Coronary artery (tissue), 2 donors: Measurements from ENCODE around the gene LTBP3.

Experiments used
- DNase-seq: peaks from one replicate; pipeline ENCODE4 v3.0.0-alpha.2; 2017; ENCODE audit warnings: low spot score
- H3K27ac ChIP-seq, 2 donors: fragments of 200-600 bp; sonication (generic); one replicate each; pipeline ENCODE4 v1.5.1; 2016 to 2019
- H3K4me3 ChIP-seq: fragments of 200-600 bp; sonication (generic); 2 replicates; pipeline ENCODE4 v1.5.1; 2016; ENCODE audit warnings: mild to moderate bottlenecking, moderate library complexity
- CTCF ChIP-seq: fragments of 200-600 bp; sonication (generic); IDR thresholded peaks from one replicate; pipeline ENCODE4 v1.5.1; 2019; ENCODE audit warnings: antibody characterized with exemption

LTBP3 gene

DNA sequence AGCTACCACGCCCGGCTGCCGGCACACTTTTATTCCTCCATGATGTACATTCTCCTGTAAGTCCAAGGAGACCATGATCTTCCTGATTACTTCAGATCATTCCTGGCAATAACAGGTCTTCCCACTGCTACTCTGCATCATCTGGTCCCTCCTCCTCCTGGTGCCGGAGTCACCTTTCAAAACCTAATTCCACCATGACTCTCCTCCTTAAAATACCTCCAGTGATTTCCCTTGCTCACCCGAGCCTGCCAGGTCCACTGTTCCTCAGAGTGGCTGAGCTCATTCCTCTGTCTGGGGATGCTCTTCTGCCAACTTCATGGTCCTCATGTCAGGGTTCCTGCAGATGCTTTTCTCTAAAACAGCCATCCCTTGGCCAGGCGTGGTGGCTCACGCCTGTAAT is 3.9 kb upstream of the LTBP3 start:
- Histone ChIP-seq H3K4me3 (no peak overlapping the region), H3K27ac (no peak overlapping the region)
- TF ChIP-seq CTCF: no peak
- DNase-seq: no peak

DNA sequence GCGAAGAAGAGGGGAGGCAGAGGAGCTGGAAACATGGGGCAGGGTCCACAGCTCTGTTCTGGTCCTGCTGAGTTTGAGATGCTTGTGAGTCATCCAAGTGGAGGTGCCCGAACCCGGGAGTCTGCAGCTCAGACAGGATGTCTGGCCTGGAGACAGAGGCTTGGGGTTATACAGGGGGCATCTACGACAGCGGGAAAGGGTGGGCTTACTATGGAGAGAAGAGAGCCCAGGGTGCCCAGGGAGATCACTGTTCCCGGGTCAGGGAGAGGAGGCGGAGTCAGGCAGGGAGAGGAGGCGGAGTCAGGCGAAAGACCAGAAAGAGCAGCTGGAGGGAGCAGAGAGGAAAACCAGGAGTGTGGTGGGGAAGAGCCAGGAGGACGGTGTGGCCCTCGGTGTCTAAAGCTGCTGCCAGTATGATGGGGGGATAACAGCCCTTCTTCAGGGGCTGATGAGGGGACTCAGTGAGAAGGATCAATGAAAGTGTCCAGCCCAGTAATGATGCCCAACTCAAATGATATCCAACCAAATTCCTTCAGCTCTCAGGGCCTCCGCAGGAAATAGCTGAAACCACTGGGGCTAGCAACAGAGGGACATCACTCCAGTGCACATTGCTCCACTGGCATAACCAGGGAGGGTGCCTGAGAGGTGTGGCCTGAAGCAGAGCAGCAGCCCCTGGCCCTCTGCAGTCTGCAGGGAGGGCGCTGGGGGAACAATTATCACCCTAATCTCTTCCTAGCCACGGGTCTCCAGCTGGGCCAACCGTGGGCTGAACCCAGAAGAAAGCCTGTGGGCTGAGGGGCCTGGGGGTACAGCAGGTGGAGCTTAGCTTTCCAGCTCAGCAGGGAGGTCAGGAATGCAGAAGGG is 2.6 kb upstream of the LTBP3 start:
- no peak for DNase-seq
- Histone ChIP-seq H3K27ac (peak overlapping the region; percentile 97 to 99), H3K4me3 (peak overlapping the region; percentile 5)
- no peak for TF ChIP-seq CTCF

GRCh38 chr11:65559951-65560537 is 1.9 kb upstream of the LTBP3 start:
- TF ChIP-seq CTCF: no peak
- H3K27ac ChIP-seq: peak overlapping the region; percentile 97 to 99
- H3K4me3 ChIP-seq: peak overlapping the region; percentile 26
- no peak for DNase-seq

DNA sequence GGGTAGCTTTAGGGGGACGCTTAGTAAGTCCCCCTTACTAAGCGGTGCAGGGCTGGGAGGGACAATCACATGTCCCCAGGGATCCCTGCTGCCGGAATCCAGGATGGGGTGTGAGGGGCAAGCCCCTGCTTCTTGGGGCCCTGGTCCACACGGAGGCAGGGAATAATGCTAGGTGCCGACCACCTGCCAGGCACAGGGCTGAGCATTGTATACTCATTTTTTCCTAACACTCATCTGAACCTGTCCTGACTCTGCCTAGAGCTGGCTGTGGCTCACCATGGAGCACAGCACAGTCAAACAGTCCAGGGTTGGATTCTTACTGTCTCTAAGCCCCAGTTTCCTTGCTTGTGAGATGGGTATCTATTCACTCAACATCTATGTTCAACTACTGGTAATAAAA is 1.4 kb upstream of the LTBP3 start:
- peak overlapping the region; percentile 82 for H3K4me3 ChIP-seq
- H3K27ac ChIP-seq: peak overlapping the region; percentile 97 to 99
- TF ChIP-seq CTCF: no peak
- DNase-seq: no peak

DNA sequence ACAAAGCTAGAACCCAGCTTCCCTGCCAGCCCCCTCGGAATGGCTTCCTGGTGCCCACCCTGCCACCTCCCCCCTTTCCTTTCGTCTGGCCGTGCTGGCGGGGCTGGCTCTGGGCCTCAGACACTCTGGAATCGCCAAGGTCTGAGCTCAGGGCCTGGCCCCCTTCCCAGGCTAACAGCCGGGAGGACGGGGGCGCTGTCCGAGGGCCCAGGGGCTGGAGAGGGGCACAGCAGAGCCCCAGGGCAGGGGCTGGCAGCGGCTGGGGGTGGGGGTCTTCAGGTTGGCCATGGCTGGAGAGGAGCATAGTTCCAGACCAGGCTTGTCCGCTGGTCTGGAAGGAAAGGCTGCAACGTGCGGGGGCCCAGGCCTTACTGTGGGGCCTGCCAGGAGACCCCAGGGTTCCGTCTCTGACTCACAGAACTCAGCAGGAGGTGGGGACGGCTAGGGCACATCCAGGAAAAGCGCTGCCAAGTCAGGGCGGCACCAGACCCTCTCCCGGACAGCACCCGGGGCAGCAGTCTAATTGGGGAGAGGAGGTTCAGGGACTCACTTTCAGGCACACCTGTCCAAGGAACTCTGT is 861 bp upstream of the LTBP3 start:
- H3K4me3 ChIP-seq: peak overlapping the region; percentile 82
- peak overlapping the region; percentile 97 to 99 for H3K27ac ChIP-seq
- no peak for TF ChIP-seq CTCF
- peak; percentile 90 for DNase-seq

GRCh38 chr11:65557280-65558001 is 718 bp downstream of the LTBP3 start:
- peak overlapping the region; percentile 82 for H3K4me3 ChIP-seq
- DNase-seq: peak; percentile 78
- peak overlapping the region; percentile 97 to 99 for H3K27ac ChIP-seq
- no peak for TF ChIP-seq CTCF
